ENCODE results near the gene EDDM13.

EDDM13 gene

GRCh38 chr19:56348289-56348877, 75.8 kb downstream of the EDDM13 start:
- H3K27me3 ChIP-seq, result no peaks in the 10 kb centered on the region
- H3K4me1 ChIP-seq, result no peaks in the 10 kb centered on the region
- no peak for DNase-seq
- no peak overlapping the region for H3K4me3 ChIP-seq
- TF ChIP-seq, protein P1, sequence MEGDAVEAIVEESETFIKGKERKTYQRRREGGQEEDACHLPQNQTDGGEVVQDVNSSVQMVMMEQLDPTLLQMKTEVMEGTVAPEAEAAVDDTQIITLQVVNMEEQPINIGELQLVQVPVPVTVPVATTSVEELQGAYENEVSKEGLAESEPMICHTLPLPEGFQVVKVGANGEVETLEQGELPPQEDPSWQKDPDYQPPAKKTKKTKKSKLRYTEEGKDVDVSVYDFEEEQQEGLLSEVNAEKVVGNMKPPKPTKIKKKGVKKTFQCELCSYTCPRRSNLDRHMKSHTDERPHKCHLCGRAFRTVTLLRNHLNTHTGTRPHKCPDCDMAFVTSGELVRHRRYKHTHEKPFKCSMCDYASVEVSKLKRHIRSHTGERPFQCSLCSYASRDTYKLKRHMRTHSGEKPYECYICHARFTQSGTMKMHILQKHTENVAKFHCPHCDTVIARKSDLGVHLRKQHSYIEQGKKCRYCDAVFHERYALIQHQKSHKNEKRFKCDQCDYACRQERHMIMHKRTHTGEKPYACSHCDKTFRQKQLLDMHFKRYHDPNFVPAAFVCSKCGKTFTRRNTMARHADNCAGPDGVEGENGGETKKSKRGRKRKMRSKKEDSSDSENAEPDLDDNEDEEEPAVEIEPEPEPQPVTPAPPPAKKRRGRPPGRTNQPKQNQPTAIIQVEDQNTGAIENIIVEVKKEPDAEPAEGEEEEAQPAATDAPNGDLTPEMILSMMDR (IDR thresholded peaks at IDR 0.05), result no peak
- H3K36me3 ChIP-seq, result no peaks in the 10 kb centered on the region
- no peak overlapping the region for H3K27ac ChIP-seq
- peaks cover 0 to 5% (median 0%) of the 10 kb centered on the region in 3 donors for H3K9me3 ChIP-seq
- intact Hi-C loops (cut with DNase I; ENCODE audit: low total_unique reads), result loop anchor here (10.0 kb wide), 1 partner anchor 274 kb away; no protein-coding TSS in a partner anchor

DNA sequence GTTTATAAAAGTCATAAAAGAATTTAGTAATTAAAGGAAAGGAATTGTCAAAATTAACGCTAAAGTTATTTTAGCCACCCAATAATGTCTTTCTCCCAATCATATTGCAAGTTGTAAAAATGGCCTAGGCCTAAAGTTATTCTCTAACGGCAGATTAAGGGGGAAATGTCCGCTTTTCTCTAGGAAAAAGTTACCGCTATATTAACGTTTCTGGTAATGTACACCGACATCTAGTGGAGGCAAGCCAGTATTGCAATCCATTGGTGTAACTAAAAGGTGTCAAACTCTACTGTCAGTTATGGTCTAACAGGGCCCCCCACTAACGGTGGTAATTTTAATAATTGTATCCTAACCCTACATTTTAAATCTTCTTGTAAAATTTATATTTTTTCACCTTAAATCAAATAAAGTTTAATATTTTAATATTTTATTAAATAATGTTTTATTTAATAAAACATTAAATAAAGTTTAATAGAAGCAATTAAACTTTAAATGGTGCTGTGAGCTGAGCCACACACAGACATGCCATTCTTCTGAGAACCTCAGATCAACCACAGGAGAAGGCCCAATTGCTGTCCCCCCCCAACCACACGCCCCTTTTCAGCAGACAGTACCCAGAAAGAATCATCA, 78.0 kb downstream of the EDDM13 start:
- no peak overlapping the region for H3K27ac ChIP-seq
- H3K4me3 ChIP-seq, result no peak overlapping the region
- DNase-seq, result peak in 1 of 2 donors; percentile 56
- H3K9me3 ChIP-seq, result peaks cover 0 to 3% (median 0%) of the 10 kb centered on the region in 3 donors
- no peaks in the 10 kb centered on the region for H3K27me3 ChIP-seq
- TF ChIP-seq, protein P1 (IDR thresholded peaks at IDR 0.05), result peak; percentile 71
- peaks cover 0 to under 1% (median 0%) of the 10 kb centered on the region in 3 donors for H3K36me3 ChIP-seq
- intact Hi-C loops (cut with DNase I; ENCODE audit: low total_unique reads), result no loop called here
- H3K4me1 ChIP-seq, result no peaks in the 10 kb centered on the region

DNA sequence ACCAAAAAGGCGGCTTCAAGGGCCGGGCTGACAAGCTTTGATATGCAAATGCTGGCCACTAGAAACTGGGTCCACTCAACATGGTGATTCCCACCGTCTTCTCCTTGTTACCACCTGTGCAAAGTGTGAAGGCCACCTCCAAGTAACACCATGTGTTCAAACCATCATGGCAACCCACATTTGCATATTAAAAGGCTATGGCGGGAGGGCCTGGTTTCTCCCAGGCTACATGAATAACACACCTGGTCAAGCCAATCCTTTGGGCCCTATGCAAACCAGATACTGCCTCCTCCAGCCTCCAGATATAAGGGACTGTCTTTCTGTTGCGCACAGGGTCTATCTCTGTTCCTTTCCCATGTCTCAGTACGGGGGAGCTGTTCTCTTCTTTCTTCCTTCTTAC, 78.7 kb downstream of the EDDM13 start:
- H3K27me3 ChIP-seq, result no peaks in the 10 kb centered on the region
- H3K27ac ChIP-seq, result no peak overlapping the region
- peaks cover 0 to 5% (median 4%) of the 10 kb centered on the region in 3 donors for H3K36me3 ChIP-seq
- no peak for DNase-seq
- intact Hi-C loops (cut with DNase I; ENCODE audit: low total_unique reads), result no loop called here
- TF ChIP-seq, protein P1 (IDR thresholded peaks at IDR 0.05), result no peak
- H3K9me3 ChIP-seq, result peaks cover 0 to 3% (median 0%) of the 10 kb centered on the region in 3 donors
- no peak overlapping the region for H3K4me3 ChIP-seq
- no peaks in the 10 kb centered on the region for H3K4me1 ChIP-seq

DNA sequence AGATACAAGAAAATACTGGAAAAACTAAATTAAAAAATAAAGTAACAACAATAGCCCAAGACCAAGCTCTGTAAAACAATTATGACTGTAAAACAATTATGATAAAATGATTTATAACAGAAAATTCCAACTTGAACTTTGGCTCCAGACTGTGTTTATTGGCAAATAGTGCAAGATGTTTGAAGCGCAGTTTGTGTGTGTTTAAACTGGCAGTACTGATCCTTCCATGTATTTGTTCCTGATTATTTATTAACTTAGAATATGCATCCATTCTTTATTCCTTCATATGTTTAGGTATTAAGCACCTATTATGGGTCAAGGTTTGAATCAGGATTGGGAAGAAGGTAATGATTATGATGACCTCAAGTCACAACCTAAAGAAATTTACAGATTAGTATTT, 83.0 kb downstream of the EDDM13 start:
- Histone ChIP-seq H3K36me3 (peaks cover 0 to 12% (median 11%) of the 10 kb centered on the region in 3 donors), H3K27ac (no peak overlapping the region), H3K27me3 (no peaks in the 10 kb centered on the region), H3K9me3 (peaks cover 0 to 24% (median 13%) of the 10 kb centered on the region in 3 donors), H3K4me3 (no peak overlapping the region), H3K4me1 (no peaks in the 10 kb centered on the region)
- intact Hi-C loops (cut with DNase I; ENCODE audit: low total_unique reads), result no loop called here
- DNase-seq, result no peak
- TF ChIP-seq, protein P1 (IDR thresholded peaks at IDR 0.05), result no peak

GRCh38 chr19:56356944-56357343, 84.4 kb downstream of the EDDM13 start:
- Histone ChIP-seq H3K36me3 (peaks cover 10 to 22% (median 22%) of the 10 kb centered on the region in 3 donors), H3K4me3 (no peak overlapping the region), H3K4me1 (no peaks in the 10 kb centered on the region), H3K27ac (no peak overlapping the region), H3K9me3 (peaks cover 4 to 36% (median 13%) of the 10 kb centered on the region in 3 donors), H3K27me3 (no peaks in the 10 kb centered on the region)
- DNase-seq, result no peak
- TF ChIP-seq, protein P1 (IDR thresholded peaks at IDR 0.05), result no peak
- intact Hi-C loops (cut with DNase I; ENCODE audit: low total_unique reads), result no loop called here
